ENCODE results near the gene ENPEP. TPM values are rescaled to one million over a fixed set of nuclear protein-coding genes. Genes with fewer than 3 reads are reported as not detected.
"Not testable (repeated sequence)": the region's sequence is repeated elsewhere in the genome, so short reads cannot be mapped to it uniquely, and the experiment has no call there.

ENPEP gene
- total RNA-seq, 1 experiment from 2014 or later = 16.5 TPM

DNA sequence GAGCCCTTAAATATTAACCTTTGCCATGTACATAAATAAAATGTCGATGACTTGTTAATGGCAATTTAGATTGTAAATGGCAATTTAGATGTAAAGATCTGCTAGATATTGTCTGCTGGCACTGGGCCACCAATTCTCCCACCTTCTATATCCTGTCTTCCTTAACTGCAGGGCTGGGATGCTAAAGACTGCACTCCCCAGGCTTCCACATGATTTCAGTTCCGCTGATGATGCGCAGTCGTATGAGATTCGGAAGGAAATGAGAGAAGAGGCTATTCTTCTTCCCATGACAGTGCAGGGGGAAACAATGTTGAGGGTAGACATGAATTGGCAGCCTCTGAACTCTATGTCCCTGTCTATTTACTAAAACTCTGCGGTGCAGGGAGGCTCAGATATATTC is 91.3 kb downstream of the ENPEP start:
- H3K4me1 ChIP-seq (replicated peaks) = no peaks in the 10 kb centered on the region
- no peak for DNase-seq (ENCODE audit: low read depth in 1 of 2, low spot score in 2 of 2)
- H3K36me3 ChIP-seq = no peaks in the 10 kb centered on the region
- no peaks in the 10 kb centered on the region for H3K27me3 ChIP-seq (replicated peaks)
- no peak overlapping the region for H3K27ac ChIP-seq
- no peak overlapping the region for H3K4me3 ChIP-seq
- no peaks in the 10 kb centered on the region for H3K9me3 ChIP-seq (replicated peaks)

DNA sequence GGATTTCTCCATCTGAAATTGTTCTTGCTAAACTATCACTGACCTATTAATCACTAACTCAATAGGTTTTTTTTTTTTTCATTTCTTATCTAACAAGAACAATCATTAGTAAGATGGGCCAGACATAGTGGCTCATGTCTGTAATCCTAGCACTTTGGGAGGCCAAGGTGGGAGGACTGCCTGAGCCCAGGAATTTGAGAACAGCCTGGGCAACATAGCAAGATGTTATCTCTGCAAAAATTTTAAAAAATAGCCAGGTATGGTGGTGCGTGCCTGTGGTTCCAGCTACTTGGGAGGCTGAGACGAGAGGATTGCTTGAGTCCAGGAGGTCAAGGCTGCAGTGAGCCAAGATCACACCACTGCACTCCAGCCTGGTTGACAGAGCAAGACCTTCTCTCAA is 100.7 kb downstream of the ENPEP start:
- not testable (repeated sequence) for H3K9me3 ChIP-seq (replicated peaks); H3K4me1 ChIP-seq (replicated peaks); DNase-seq (ENCODE audit: low read depth in 1 of 2, low spot score in 2 of 2); H3K27ac ChIP-seq; H3K4me3 ChIP-seq; H3K27me3 ChIP-seq (replicated peaks); H3K36me3 ChIP-seq

DNA sequence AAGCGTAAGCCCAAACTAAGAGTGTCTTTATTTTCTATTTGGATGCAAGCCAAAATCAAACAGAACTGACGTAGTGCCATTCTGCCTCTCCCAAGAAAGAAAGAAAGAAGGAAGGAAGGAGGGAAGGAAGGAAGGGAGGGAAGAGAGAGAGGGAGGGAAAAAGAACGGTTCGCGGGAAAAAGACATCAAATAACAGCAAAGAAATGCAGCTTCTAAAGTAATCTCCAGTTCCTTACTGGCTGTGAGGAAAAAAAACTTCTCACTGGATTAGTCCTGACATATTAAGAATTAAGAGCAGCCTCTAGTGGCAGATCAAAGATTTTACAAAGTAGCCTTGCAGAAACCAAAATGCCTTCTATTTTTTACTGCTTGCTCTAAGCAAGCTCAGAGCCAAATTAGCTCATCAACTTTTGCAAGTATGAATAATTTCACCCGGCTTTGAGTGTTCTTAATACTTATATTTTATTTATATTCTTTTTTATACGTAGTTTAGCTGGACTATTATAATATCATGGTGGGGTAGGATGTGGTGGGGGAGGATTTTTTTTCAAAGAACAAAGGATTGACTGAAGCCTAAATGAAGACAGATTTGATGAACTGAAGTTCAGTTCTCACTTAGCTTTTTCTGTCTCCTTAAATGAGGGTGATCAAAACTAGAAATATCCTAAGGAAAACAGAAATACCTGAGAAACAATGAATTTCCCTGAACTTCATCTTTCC is 110.3 kb downstream of the ENPEP start:
- H3K27ac ChIP-seq = no peak overlapping the region
- no peaks in the 10 kb centered on the region for H3K36me3 ChIP-seq
- H3K4me1 ChIP-seq (replicated peaks) = 0 out of 2 replicates have a peak, but pooled peaks cover 3% of the 10 kb centered on the region
- no peaks in the 10 kb centered on the region for H3K9me3 ChIP-seq (replicated peaks)
- H3K4me3 ChIP-seq = no peak overlapping the region; the same call in 1 of the 2 replicates
- peak in 1 of 2 experiments; percentile 33 for DNase-seq (ENCODE audit: low read depth in 1 of 2, low spot score in 2 of 2)
- H3K27me3 ChIP-seq (replicated peaks) = no peaks in the 10 kb centered on the region

DNA sequence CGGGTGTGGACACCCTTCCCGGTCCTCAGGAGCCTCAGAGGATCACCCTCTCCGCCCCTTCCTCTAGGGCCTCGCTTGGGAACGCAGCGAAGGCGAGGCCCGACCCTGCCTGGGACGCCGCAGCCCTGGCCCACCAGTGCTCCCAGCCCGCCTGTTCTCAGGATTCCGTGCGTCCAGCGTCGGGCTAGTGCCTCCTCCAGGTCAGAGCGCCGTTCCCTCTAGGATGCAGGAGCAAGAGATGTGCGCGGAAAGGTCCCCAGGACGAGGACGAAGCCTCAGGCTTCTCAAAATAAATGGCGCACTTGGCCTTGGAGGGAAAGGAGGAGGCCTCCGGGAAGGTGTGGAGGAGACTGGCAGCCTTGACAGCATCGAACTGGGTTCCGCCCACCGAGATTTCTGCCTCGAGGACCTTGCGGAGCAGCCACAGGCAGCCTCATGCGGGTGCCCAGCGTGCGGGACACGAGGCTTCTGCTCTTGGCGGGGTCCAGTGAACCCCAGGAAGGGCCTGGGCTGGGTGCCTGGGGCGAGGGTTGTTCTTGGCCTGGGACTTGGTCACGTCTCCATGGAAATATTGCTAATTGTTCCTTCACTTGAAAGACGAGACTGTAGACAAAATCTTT is 111.8 kb downstream of the ENPEP start:
- H3K27me3 ChIP-seq (replicated peaks) = no peaks in the 10 kb centered on the region
- no peaks in the 10 kb centered on the region for H3K9me3 ChIP-seq (replicated peaks)

DNA sequence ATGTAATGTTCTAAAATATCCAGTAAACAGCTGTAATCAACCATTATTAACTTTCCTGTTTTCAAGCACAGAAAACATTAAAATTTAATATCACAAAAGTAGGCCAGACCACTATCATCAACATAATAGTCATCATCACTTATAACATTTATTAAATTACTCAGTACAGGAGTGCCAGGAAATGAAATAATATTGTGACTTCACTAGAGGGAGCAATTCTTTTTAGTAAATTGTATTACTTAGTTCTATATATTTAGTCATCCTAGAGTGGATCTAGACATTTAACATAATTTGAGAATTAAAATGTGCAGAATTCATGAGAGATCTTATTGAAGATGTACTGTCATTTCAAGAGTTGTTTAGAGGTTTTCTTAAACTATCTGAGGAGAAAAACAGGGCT is 113.3 kb downstream of the ENPEP start:
- no peaks in the 10 kb centered on the region for H3K27me3 ChIP-seq (replicated peaks)
- H3K4me3 ChIP-seq = no peak overlapping the region
- H3K9me3 ChIP-seq (replicated peaks) = no peaks in the 10 kb centered on the region
- H3K27ac ChIP-seq = no peak overlapping the region
- H3K4me1 ChIP-seq (replicated peaks) = 0 out of 2 replicates have a peak, but pooled peaks cover 3% of the 10 kb centered on the region
- no peak for DNase-seq (ENCODE audit: low read depth in 1 of 2, low spot score in 2 of 2)
- no peaks in the 10 kb centered on the region for H3K36me3 ChIP-seq

More for the DNA sequence above, 111.8 kb downstream of the ENPEP start:
- no peak overlapping the region for H3K27ac ChIP-seq
- DNase-seq (ENCODE audit: low read depth in 1 of 2, low spot score in 2 of 2) = no peak
- no peaks in the 10 kb centered on the region for H3K36me3 ChIP-seq
- no peak overlapping the region for H3K4me3 ChIP-seq
- 0 out of 2 replicates have a peak, but pooled peaks cover 3% of the 10 kb centered on the region for H3K4me1 ChIP-seq (replicated peaks)

DNA sequence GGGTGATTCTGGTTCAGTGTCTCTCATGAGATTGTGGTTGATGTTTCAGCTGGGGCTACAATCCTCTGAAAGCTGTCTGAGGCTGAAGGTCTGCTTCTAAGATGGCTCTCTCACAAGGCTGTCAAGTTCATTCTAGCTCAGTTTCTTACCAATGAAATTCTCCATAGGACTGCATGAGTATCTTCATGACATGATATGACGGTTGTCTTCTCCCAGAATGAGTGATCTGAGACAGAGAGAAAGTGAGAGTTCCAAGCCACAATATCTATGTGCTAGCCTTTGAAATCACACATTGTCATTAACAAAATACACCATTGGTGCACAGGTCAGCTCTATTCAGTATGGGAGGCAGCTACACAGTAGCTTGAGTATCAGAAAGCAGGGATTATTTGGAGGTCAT is 119.6 kb downstream of the ENPEP start:
- Histone ChIP-seq H3K9me3 (replicated peaks) (0 out of 2 replicates have a peak, but pooled peaks cover 4% of the 10 kb centered on the region), H3K27ac (no peak overlapping the region), H3K36me3 (no peaks in the 10 kb centered on the region), H3K4me3 (no peak overlapping the region), H3K4me1 (replicated peaks) (no peaks in the 10 kb centered on the region), H3K27me3 (replicated peaks) (no peaks in the 10 kb centered on the region)
- DNase-seq (ENCODE audit: low read depth in 1 of 2, low spot score in 2 of 2) = no peak

DNA sequence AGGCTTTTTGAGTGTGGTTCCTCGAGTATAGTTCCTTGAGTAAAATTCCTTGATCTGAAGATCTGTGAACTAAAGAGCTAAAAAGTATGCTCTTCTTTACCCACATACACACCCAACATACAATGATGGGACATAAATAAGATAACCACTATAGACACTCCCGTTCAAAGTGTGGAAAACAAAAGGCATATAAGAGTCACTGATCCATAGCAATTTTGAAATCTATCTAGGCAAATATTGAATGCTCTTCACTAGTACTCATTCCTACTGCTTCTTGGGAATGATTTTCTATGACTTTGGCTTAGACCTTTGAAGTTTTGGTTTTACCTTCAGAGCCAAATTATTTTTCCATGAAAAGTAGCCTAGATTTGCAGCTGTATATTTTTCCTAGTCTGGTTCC is 120.5 kb downstream of the ENPEP start:
- DNase-seq (ENCODE audit: low read depth in 1 of 2, low spot score in 2 of 2) = no peak
- no peaks in the 10 kb centered on the region for H3K27me3 ChIP-seq (replicated peaks)

DNA sequence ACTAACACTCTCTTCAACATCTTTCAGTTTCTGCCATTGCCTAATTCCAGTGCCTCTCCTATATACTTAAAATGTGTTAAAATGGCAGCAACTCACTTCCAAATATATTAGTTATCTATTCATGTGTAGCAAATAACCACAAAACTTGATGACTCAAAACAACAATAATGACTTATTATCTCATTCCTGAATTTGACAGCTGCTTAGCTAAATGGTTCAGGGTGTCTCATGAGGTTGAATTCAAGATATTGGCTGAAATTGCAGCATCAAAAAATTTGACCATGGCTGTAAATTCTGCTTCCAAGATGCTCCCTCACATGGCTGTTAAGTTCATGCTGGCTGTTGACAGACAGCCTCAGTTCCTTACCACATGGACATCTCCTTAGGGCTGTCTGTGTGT is 121.6 kb downstream of the ENPEP start:
- Histone ChIP-seq H3K9me3 (replicated peaks) (0 out of 2 replicates have a peak, but pooled peaks cover 4% of the 10 kb centered on the region), H3K36me3 (no peaks in the 10 kb centered on the region), H3K27me3 (replicated peaks) (no peaks in the 10 kb centered on the region), H3K4me3 (no peak overlapping the region), H3K27ac (no peak overlapping the region), H3K4me1 (replicated peaks) (no peaks in the 10 kb centered on the region)
- no peak for DNase-seq (ENCODE audit: low read depth in 1 of 2, low spot score in 2 of 2)

More for the DNA sequence above, 120.5 kb downstream of the ENPEP start:
- H3K36me3 ChIP-seq = no peaks in the 10 kb centered on the region
- no peaks in the 10 kb centered on the region for H3K4me1 ChIP-seq (replicated peaks)
- H3K4me3 ChIP-seq = no peak overlapping the region
- H3K27ac ChIP-seq = no peak overlapping the region
- 0 out of 2 replicates have a peak, but pooled peaks cover 4% of the 10 kb centered on the region for H3K9me3 ChIP-seq (replicated peaks)

DNA sequence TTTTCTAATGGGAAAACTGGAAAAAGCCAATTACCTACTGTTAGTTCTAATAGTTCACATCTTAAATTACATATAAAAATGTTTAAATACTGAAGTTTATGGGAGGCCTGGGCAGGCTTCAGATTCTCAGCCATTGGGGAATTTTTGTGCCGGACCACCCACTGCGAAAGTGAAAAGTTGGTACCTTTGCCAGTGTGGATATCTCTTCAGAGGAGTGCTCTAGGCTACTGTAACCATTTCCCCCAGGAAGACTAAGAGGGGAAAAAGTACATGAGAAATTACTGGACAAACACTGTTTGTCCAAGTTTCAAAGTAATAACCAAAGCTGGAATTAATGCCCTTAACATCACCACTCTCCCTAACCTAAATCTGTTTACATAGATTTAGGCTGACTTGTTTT is 126.1 kb downstream of the ENPEP start:
- H3K27me3 ChIP-seq (replicated peaks) = no peaks in the 10 kb centered on the region
- DNase-seq (ENCODE audit: low read depth in 1 of 2, low spot score in 2 of 2) = no peak
- H3K36me3 ChIP-seq = no peaks in the 10 kb centered on the region
- no peak overlapping the region for H3K27ac ChIP-seq
- H3K4me3 ChIP-seq = no peak overlapping the region
- H3K9me3 ChIP-seq (replicated peaks) = no peaks in the 10 kb centered on the region
- no peaks in the 10 kb centered on the region for H3K4me1 ChIP-seq (replicated peaks)

DNA sequence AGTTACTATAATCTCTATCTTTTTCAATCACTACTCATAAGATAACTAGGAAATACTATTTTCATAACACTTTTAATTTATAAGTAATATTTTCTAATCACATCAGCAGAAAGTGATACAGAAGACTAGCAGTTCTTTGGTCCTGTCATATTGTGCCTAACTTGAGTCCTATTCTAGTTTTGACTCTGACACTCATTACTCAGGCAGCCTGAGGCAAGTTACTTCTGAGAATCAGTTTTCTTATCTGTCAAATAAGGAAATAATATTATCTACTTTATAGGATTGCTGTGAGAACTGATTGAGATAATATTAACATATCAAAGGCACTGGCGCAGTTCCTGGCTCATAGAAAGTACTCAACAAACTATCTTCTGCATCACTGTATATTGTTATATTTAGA is 129.1 kb downstream of the ENPEP start:
- Histone ChIP-seq H3K4me3 (no peak overlapping the region), H3K9me3 (replicated peaks) (no peaks in the 10 kb centered on the region; the same call in 1 of the 2 replicates), H3K4me1 (replicated peaks) (peaks cover 16% of the 10 kb centered on the region), H3K36me3 (no peaks in the 10 kb centered on the region), H3K27ac (no peak overlapping the region), H3K27me3 (replicated peaks) (no peaks in the 10 kb centered on the region)
- no peak for DNase-seq (ENCODE audit: low read depth in 1 of 2, low spot score in 2 of 2)

DNA sequence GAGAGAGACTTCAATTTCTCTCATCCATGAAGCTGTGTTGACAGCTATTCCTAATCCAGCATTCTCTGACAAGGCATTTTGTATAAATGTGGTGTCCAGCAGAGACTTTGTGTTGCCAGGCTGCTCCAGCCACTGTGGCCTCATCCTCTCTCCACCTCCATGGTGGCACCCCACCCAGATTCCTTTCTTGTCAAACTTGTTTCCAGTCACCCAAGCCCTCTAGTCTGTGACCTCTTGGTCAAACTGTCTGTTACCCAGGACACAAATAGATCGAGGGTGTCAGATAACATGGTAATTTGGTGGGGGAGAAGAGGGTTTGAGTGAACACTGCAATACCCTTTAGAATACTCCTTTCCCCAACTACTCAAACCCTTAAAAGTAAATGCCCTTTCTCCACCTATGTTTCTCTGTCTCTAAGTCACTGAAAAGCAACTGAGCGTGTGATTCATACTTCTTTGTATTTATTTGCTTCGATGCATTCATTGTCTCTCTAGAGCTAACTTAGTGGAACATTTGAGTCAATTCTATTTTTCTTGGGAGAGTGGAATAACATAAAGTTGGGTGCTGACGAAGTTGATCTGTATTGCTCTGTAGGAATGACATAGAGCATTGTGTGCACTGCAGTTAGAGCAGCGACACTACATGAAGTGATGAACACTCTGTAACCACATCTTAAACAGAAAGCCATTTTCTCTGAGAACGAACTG is 133.2 kb downstream of the ENPEP start:
- H3K4me3 ChIP-seq = no peak overlapping the region
- no peaks in the 10 kb centered on the region for H3K27me3 ChIP-seq (replicated peaks)
- H3K36me3 ChIP-seq = no peaks in the 10 kb centered on the region
- peak overlapping the region; percentile 76 for H3K27ac ChIP-seq
- H3K4me1 ChIP-seq (replicated peaks) = peaks cover 16% of the 10 kb centered on the region
- DNase-seq (ENCODE audit: low read depth in 1 of 2, low spot score in 2 of 2) = peak; percentile 43 to 63
- no peaks in the 10 kb centered on the region; the same call in 1 of the 2 replicates for H3K9me3 ChIP-seq (replicated peaks)

DNA sequence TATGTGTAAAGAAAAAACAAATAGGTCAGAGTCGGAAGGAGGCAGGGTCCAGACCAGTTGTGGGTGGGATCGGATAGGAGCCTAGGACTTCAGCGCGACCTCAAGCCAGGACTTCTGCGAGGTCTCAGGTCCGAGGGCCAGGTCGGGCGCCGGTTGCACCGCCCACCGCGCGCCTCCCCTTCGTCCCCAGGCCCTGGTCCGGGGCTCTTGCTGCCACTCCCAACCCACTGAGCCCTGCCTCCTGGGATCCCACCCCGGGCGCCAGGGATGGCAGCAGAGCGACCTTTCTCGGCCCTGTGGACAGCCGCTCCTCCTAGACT is 134.6 kb downstream of the ENPEP start:
- Histone ChIP-seq H3K4me3 (no peak overlapping the region), H3K27me3 (replicated peaks) (no peaks in the 10 kb centered on the region), H3K27ac (no peak overlapping the region), H3K4me1 (replicated peaks) (peaks cover 16% of the 10 kb centered on the region), H3K36me3 (no peaks in the 10 kb centered on the region), H3K9me3 (replicated peaks) (no peaks in the 10 kb centered on the region; the same call in 1 of the 2 replicates)
- DNase-seq (ENCODE audit: low read depth in 1 of 2, low spot score in 2 of 2) = no peak

DNA sequence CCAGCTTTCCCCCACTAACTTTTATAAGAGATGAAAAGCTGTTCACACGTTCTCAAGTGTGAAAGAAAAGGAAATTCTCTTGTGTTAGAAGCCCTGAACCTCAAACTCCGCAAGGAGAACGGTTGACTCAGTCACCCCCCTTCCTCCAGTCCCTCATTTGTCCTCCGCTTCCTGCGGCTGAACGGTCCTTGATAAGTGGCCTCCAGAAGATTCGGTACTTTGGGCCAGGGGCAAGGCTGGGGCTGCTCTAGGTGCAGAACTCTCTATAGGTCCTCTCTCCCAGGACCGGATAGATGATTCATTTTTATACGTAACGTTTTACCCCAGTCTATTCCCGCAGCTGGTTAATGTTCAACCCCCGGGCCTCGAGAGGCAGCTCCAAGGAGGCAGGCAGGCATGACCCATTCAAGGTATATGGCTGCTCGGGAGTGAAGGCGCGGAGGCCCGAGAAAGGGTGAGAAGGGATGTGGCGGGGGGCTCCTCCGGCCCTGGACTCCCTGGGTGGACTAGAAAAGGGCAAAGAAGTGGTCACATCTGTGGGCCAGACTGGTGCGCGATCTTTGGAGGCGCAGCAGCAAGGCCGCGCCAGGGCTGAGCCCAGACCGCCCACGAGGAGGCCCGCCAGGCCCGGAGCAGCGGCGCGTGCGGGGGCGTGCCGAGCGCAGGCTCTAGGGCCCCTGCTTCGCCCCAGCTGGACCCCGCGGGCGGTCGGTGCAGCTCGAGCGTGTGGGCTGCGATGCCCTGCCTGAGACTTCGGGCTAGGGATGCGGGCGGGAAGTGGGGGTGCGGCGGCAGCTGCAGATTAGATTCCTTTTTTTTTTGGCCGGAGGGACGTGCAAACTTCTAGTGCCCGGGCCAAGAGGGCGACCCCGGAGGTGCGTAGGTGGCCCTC is 135.2 kb downstream of the ENPEP start:
- Histone ChIP-seq H3K4me1 (replicated peaks) (peaks cover 16% of the 10 kb centered on the region), H3K27me3 (replicated peaks) (no peaks in the 10 kb centered on the region), H3K36me3 (no peaks in the 10 kb centered on the region; the same call in 1 of the 2 replicates), H3K9me3 (replicated peaks) (no peaks in the 10 kb centered on the region; the same call in 1 of the 2 replicates), H3K27ac (no peak overlapping the region), H3K4me3 (no peak overlapping the region)
- DNase-seq (ENCODE audit: low read depth in 1 of 2, low spot score in 2 of 2) = no peak

All from SJSA1 (cell line).